Activated CD8-positive, alpha-beta memory T cell treated with anti-CD3 and anti-CD28 coated beads for 36 hours (primary cell): ENCODE results near the gene SLC2A10. TPM values are rescaled to one million over a fixed set of nuclear protein-coding genes. Genes with fewer than 3 reads are reported as not detected.

Source experiments
- CTCF ChIA-PET: fragments of 350-600 bp; sonication (Branson Sonifier 250); formaldehyde crosslinking; loops from one replicate; lab custom pipeline; 2021; ENCODE audit warnings: antibody characterized with exemption; lab: Charles Lee
- POLR2A ChIA-PET: fragments of 350-600 bp; sonication (Branson Sonifier 250); formaldehyde crosslinking; loops from one replicate; lab custom pipeline; 2021; ENCODE audit warnings: antibody characterized with exemption; lab: Charles Lee
- total RNA-seq, 2 experiments: library from RNA; stranded (reverse); gene quantifications; one replicate each; pipeline ENCODE4 v1.2.3, GENCODE V29; 2021

SLC2A10 gene
- total RNA-seq, 2 experiments from 2014 or later, result 0.04 TPM; not detected in 1

DNA sequence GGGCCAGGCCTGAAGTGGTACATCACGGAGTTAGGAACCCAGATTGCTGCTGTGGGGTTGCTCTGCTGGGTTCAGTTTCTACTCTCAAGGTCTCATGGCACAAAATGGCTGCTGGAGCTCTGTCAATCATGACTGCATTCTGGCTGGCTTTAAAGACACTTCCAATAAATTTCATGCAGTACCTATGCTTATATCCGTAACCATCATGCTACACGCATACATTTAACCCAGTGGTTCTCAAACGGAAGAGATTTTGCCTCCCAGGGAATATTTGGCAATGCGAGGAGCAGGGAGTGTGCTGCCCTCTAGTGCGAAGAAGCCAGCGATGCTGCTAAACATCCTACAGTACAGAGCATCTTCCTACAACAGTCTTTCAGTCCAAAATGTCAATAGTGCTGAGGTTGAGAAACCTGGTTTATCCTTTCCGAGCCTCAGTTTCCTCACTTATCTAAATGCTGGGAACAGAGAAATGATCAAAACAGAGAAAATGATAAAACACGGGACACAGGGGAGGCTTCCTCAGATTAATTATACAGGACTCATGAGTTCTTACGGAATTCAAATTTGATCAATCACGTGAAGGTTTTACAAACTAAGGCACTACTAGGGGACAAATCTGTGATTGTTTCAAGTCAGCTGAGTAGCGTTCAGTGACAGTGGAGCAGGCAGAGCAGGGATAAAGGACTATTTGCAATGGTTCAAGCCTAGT lies 9.6 kb upstream of the SLC2A10 start:
- CTCF ChIA-PET, result no interaction called here
- POLR2A ChIA-PET, result no interaction called here

DNA sequence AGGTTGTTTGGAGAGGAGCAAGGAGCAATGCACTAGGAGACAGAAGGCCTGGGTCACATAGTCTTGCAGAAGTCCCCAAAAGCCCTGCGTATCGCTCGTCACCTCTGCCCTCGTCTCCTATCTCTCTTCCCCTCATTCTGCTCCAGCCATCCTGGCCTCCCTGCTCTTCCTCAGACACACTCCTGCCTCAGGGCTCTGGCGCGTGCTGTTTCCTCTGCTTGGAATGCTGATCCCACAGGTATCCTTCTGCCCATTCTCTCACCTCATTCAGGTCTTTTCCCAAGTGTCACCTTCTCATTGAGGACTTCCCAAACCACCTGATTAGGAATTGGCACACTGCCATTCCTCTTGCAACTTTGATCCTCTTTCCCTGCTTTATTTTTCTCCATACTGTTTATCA lies 9.0 kb upstream of the SLC2A10 start:
- POLR2A ChIA-PET, result no interaction called here
- CTCF ChIA-PET, result no interaction called here

DNA sequence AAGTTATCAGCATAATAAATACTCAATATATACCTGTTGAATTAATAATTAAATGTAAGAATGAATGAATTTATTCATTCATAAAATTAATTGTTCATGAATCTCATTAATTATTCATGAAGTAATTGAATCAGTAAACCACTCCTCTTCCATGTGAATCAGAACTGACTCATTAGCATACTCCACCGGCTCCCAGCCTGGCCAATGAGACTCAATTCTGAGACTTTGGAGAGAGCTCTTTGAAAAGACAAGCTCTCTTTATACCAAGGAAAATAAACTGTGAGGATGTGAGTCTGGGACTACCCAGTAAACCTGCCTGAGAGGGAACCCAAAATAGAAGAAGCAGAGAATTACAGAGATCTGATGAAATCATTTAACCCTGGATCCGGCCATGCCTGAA lies 8.4 kb upstream of the SLC2A10 start:
- POLR2A ChIA-PET, result no interaction called here
- CTCF ChIA-PET, result interaction anchor here (1.3 kb wide), 1 partner anchor 163 kb away, joined by 3 read pairs; no protein-coding TSS in a partner anchor

DNA sequence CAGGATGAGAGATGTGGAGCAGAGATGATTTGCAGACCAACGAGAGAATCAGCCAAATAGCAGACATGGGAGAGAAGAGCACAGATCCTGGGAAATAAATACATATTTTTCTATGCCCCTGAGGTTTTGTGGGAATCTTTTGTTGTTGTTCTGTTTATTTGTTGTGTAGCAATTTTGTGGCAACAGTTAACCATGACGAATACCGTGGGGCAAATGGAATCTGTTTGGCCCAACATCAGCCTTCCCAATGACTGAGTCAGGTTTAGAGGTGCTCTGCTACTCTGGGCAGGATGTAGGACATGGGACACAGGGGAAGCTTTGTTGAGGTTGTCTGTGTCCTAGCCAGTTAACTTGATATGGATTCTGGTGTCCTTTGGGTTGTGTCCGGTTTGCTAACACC lies 7.9 kb upstream of the SLC2A10 start:
- ChIA-PET CTCF (interaction anchor here (1.3 kb wide), 1 partner anchor 164 kb away, joined by 3 read pairs; no protein-coding TSS in a partner anchor), POLR2A (no interaction called here)

DNA sequence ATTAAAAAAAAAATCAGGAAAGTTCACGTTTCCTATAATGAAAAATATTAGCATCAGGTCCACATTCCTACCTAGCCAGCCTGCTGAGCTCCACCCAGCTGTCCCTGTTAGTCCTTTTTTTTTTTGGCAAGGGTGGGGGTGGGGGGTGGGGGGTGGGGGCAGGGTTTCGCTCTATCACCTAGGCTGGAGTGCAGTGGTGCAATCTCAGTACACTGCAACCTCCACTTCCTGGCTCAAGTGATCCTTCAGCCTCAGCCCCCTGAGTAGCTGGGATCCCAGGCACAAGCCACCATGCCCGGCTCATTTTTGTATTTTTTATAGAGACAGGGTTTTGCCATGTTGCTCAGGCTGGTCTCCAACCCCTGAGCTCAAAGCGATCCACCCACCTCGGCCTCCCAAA lies 7.5 kb upstream of the SLC2A10 start:
- CTCF ChIA-PET, result interaction anchor here (1.3 kb wide), 1 partner anchor 164 kb away, joined by 3 read pairs; no protein-coding TSS in a partner anchor
- POLR2A ChIA-PET, result no interaction called here

DNA sequence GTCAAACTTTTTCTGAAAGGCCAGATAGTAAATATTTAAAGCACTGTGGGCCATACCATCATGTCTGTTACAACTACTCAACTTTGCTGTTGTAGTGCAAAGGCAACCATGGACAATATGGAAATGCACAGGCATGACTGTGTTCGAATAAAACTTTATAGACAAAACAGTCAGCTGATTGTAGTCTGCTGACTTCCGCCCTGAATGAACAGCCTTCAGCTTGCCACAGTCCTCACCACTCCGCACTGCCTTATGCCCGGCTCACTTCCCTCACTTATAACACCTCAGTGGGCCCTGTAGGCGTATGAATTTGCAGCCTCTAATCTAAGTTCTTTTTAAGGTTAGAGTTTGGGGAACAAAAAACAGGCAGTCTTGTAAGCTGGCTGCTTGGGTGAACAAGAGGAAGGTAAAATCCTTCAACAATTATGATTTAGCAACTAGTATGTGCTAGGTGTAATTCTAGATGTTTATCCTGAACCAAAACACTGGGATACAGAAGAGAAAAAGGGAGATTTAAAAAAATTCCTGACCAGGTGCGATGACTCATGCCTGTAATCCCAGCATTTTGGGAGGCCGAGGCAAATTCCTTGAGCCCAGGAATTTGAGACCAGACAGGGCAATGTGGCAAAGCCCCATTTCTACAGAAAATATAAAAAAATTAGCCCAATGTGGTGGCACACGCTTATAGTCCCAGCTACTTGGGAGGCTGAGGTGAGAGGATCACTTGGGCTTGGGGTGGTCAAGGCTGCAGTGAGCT lies 6.8 kb upstream of the SLC2A10 start:
- ChIA-PET CTCF (no interaction called here), POLR2A (no interaction called here)

DNA sequence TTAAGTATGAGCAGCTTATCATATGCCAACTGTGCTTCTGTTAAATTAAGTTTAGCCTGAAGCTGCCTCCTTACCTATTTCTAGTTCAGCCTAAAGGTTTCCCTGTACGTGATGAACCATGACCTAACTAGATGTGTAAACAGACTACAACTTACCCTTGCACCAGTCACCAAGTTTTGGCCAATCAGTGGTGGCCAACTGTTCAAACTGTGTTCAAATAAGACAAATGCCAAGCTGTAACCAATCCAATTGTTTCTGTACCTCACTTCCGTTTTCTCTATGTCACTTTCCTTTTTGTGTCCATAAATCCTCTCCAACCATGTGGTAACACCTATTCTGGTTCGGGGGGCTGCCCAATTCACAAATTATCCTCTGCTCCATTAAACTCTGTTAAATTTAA lies 6.0 kb upstream of the SLC2A10 start:
- CTCF ChIA-PET, result no interaction called here
- POLR2A ChIA-PET, result no interaction called here

DNA sequence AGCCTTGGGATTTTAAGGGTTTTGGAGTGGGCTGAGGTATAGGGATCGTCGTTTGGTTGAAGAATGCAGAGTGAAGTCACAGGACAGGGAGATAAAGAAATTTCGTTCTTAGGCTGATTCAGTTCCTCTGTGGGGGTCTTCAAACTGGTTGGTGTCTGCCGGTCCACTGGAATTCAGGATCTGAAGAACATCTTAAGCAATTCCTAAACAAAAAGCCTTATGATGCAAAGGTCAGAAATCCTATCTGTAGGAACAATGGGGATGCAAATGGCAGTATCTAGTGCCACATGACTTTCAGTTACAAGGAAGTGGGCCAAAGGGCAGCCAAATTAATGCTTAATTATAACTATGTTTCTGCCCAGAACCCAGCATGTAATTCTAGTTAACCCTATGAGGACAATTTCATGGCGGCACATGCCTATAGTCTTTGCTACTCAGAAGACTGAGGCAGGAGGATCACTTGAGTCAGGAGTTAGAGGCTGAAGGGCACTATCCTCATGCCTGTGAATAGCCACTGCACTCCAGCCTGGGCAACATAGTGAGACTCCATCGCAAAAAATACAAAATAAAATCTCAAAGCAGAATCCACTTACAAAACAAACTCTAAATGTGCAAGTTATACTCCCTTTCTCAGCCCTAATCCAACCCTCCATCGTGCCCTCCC lies 4.6 kb upstream of the SLC2A10 start:
- POLR2A ChIA-PET, result no interaction called here
- CTCF ChIA-PET, result no interaction called here

DNA sequence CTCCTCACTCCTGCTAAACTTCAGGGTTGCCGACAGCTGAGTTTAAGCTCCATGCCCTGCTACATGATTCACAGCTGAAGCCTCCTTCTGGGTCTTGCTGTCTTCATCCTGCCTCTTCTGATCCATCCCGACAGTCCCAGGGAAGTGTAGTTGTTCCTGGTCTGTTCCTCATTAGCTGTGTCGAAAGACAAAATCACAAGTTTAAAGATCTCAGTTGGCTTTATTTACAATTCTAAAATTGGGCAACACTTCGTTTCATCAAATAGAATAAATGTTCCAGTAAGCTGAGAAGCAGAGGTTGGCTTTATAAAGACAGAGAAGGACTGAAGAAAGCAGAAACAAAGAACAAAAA lies 4.1 kb upstream of the SLC2A10 start:
- CTCF ChIA-PET, result no interaction called here
- POLR2A ChIA-PET, result no interaction called here

DNA sequence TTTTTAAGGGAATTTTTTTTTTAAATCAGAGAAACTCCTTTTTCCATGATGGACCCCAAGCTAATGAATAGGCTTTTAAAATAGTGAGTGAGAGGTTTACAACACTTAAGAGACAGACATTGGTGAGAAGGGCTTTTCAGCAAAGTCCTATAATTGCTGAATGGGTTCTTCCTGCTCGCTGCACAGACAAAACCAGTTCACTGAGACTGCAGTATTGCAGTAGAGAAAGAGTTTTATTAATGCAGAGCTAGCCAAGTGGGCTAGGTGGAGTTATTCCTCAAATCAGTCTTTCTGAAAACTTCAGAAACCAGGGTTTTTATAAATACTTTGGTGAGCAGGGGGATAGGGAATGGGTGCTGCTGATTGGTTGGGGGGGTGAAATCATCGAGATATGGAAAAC lies 3.2 kb upstream of the SLC2A10 start:
- CTCF ChIA-PET, result no interaction called here
- POLR2A ChIA-PET, result no interaction called here

DNA sequence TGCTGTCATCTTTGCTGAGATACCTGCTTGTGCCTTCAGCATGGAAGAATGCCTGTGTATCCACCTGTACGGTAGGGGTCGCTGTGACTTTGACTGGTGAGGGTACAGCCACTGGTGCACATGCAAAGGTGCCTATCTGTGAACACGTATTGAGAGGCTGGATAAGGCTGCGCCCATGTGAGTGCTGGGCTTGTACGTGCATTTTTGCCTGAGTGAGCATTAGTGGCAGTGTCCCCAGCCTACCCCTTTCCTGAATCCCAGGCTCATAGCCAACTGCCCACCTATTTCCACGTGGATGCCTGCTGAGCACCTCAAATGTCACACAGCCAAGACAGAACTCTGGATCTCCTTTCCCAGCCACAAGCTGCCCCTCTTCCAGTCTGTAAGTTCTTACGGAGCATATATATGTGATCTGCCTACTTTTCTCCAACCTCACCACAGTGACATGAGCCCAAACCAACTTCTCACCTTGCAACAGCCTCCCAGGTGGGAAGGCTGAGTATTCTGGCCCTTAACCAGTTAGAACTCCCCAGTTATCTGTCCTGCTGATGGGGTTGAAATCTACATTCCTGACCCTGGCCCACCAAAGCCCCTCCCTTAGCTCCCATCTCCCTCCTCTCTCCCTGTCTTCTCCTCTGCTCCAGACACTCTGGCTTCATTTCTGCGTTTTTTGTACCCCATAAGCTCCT lies 1.1 kb upstream of the SLC2A10 start:
- CTCF ChIA-PET, result no interaction called here

DNA sequence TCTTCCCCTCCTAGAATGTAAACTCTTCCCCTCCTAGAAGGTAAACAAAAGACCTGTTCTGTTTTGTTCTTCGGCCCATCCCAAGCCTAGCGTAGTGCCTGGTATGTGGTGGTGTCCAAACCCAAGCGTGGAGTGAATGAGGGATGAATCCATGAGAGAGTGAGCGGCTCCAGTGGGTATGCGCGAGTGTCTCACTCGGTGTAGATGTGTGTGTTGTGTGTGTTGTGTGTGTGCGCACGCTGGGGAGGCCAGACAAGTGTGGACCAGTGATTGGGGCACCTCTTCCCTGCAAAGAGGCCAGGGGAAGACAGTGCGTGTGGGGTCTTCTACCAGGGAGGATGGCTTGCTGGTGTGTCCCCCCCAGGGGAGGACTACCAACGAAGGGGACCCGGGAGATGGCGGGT lies 392 bp upstream of the SLC2A10 start:
- ChIA-PET CTCF (no interaction called here), POLR2A (no interaction called here)

More for the DNA sequence above, 1.1 kb upstream of the SLC2A10 start:
- POLR2A ChIA-PET, result no interaction called here

DNA sequence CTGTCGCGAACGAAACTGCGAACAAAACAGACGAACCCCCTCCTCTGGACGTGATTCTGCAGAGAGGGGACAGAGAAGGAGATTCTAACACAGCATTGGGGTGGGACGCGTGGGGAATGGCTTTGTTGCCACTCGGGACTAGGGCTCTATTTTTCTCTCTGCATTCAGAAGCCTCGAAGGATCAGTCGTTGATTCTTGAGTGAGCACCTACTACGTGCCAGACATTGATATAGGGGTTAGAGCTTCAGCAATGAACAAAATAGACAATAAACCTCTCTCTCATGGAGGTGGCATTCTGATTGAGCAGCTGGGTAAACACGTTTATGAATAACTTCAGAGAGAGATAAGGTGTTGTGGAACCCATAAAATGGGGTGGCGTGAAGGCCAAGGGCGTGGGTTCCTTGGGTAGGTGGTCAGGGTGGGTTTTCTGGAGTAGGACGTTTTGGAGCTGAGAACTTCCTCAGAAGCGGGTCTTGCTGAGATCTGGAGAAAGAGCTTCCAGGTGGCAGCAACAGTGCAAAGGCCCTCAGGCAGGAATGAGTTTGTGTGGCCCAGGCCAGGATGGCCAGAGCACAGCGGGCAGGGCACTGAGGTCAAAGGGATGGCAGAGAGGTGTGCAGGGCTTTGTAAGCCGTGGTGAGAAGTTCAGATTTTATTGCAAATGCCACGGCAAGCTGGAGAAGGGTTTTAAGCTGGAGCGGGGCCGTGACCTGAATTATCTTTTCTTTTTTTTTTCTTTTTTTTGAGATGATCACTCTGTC lies 884 bp downstream of the SLC2A10 start:
- ChIA-PET POLR2A (no interaction called here), CTCF (no interaction called here)

DNA sequence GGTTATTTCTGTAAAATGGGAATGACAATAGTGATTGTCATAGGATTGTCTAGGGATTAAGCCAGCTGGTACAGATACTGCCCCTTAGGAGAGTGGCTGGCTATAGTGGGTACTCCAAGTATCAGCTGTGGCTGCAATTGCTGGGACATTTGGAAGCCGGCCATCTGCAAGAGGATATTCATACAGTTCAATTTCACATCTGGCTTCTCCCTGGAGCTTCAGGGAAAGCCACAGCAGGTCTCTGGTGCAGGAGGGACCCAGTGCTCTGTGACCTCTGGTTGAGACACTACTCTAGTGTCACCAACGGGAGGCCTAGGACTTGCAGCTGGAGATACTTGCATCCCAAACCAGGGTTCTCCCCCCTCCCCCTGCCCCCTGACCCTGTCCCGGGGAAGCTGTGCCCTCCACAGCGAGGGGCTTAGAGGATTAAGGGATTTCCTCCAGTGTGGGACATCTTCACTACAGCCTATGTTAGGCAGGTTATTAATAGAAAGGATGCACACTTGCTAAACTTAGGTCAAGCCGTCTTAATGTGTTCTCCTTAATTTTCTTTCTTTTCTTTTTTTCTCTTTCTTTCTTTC lies 2.7 kb downstream of the SLC2A10 start:
- ChIA-PET POLR2A (no interaction called here), CTCF (no interaction called here)

DNA sequence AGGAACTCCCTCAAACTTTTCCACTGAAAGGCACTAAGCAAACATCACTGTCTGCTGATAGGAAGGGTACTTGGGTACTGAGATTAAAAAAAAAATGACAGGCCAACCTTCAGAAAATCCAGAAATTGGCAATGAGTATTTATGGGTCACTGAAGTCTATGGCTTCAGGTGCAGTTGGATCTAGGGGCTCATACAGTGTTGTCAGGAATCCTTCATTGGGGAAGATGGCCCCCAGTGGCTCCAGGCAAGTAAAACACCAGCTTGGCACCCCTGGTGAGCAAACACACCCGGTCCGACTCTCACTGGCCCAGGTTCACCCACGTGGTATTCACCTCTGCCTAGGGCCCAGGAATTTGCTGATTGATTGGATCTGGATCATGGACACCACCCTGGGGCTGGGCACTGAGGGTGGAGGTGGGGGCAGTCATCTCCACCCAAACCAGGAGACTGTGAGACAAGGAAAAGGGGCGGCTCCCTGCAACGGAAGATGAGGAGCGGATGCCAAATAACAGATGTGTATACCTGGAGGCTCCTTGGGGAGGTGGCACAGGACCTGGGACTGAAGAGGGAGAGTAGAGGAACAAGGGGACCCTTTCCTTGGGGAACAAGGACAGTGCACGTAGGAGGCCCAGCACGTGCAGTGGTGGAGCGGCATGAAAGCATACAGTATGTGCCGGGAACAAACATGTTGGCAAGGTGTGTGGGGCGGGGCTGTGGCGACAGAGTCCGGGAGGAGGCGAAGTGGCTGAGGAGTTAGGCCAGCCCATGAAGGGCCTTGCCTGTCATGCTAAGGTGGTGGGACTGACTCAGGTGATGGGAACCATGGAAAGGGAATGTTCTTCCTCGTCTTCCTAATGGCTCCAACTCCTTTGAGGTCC lies 4.7 kb downstream of the SLC2A10 start:
- CTCF ChIA-PET, result no interaction called here
- POLR2A ChIA-PET, result no interaction called here

DNA sequence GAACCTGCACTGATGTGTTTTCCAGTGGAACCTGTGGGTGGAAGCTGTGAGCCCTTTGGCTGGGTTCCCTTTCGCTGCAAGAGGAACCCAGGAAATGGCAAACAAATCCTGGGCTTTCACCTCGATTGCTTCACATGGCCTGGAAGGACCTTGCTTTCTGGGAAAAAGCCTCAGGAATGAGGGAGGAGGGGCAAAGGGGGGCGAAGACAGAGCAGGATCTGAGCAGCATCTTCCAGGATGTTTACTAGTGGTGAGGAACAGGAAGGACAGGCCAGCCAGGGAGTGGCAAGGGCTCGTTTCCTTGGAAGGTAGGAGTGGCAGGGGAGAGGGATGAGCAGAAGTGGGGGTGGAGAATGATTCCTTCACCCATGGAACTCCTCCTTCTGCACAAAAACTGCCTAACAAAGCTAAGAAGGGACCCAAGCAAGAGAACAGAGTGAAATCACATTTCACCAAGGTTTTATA lies 5.9 kb downstream of the SLC2A10 start:
- POLR2A ChIA-PET, result no interaction called here
- CTCF ChIA-PET, result no interaction called here

DNA sequence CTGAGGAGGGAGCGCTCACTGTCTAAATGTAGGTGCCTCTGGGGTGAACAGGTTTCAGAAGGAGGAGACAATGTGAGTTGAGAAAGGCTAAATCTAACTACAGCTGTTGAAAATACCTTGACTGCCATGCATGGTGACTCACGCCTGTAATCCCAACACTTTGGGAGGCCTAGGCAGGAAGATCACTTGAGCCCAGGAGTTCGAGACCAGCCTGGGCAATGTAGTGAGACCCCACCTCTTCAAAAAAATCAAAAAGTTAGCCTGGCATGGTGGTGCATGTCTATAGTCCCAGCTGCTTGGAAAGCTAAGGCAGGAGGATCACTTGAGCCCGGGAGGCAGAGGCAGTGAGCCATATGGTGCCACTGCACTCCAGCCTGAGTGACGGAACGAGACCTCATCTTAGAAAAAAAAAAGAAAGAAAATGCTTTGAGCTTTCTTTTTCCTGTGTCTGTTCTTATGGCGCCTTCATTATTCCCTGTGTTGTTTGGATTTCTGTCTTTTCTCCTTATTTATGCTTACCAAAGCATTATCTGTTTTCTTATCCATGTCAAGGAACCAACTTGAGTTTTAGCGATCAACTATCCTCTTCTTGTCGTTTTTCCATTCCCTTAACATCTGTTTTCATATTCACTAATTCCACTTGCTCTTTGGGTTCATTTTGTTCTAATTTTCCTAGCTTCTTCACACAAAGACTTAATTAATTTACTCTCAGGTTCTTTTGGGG lies 8.5 kb downstream of the SLC2A10 start:
- POLR2A ChIA-PET, result no interaction called here
- CTCF ChIA-PET, result no interaction called here
